ENCODE data around the gene PNMA8B.

The PNMA8B gene

GRCh38 chr19:46530636-46531035 is 35.0 kb upstream of the PNMA8B start:
- no peak for TF ChIP-seq ZNF843 (tag by site-specific recombination; IDR thresholded peaks at IDR 0.05)
- peak; percentile 14; the same call in 1 of the 2 replicates for TF ChIP-seq SP2 (tag by site-specific recombination; IDR thresholded peaks at IDR 0.05)
- Histone ChIP-seq H3K27ac (ENCODE audit: extremely low read depth, low read depth, low read length) (no peak overlapping the region), H3K9me3 (ENCODE audit: control insufficient read depth, insufficient read depth, low read depth, low read length) (no peaks in the 10 kb centered on the region), H3K4me1 (ENCODE audit: control insufficient read depth, insufficient read depth, low read length) (no peaks in the 10 kb centered on the region), H3K36me3 (ENCODE audit: control insufficient read depth in 2 of 2, insufficient read depth in 1 of 2, low read length in 2 of 2) (no peaks in the 10 kb centered on the region), H3K4me3 (ENCODE audit: low read depth, low read length) (no peak overlapping the region)
- ChIA-PET POLR2A (interaction anchor here (0.7 kb wide), 1 partner anchor 130 kb away, joined by 4 read pairs; no protein-coding TSS in a partner anchor), CTCF (interaction anchor here (0.7 to 5.6 kb wide), 14 partner anchors 10 to 448 kb away, joined by 3 to 166 read pairs (median 4); partner anchors contain the start of gene DACT3)

- POLR2A ChIA-PET = interaction anchor here (0.9 to 1.5 kb wide), 3 partner anchors 71 to 714 kb away, joined by 3 to 8 read pairs (median 4); partner anchors contain the start of gene CALM3
- no peak overlapping the region for H3K4me3 ChIP-seq (ENCODE audit: low read depth, low read length)
- H3K36me3 ChIP-seq (ENCODE audit: control insufficient read depth in 2 of 2, insufficient read depth in 1 of 2, low read length in 2 of 2) = no peaks in the 10 kb centered on the region
- H3K27ac ChIP-seq (ENCODE audit: extremely low read depth, low read depth, low read length) = no peak overlapping the region
- CTCF ChIA-PET = interaction anchor here (0.6 to 5.6 kb wide), 46 partner anchors 11 to 481 kb away, joined by 3 to 166 read pairs (median 4); partner anchors contain the start of genes CALM3 and DACT3
- H3K9me3 ChIP-seq (ENCODE audit: control insufficient read depth, insufficient read depth, low read depth, low read length) = no peaks in the 10 kb centered on the region
- H3K4me1 ChIP-seq (ENCODE audit: control insufficient read depth, insufficient read depth, low read length) = no peaks in the 10 kb centered on the region
- TF ChIP-seq ZNF623 (tag by site-specific recombination; IDR thresholded peaks at IDR 0.05) (no peak), ZNF140 (tag by site-specific recombination; IDR thresholded peaks at IDR 0.05) (no peak), ZEB2 (tag by site-specific recombination; IDR thresholded peaks at IDR 0.05) (no peak), PRDM1 (tag by site-specific recombination; IDR thresholded peaks at IDR 0.05) (peak; percentile 35; the same call in 1 of the 2 replicates), ZNF416 (tag by site-specific recombination; IDR thresholded peaks at IDR 0.05) (no peak), AEBP2 (tag by site-specific recombination; IDR thresholded peaks at IDR 0.05; ENCODE audit: borderline replicate concordance) (no peak), MZF1 (tag by site-specific recombination; IDR thresholded peaks at IDR 0.05; ENCODE audit: borderline replicate concordance) (no peak), REPIN1 (tag by site-specific recombination; IDR thresholded peaks at IDR 0.05; ENCODE audit: low read depth) (no peak; the same call in 1 of the 2 replicates), ZNF707 (tag by site-specific recombination; IDR thresholded peaks at IDR 0.05) (no peak), ZFP37 (tag by site-specific recombination; IDR thresholded peaks at IDR 0.05) (peak; percentile 46; the same call in 1 of the 2 replicates), ZNF157 (tag by site-specific recombination; IDR thresholded peaks at IDR 0.05) (no peak; the same call in 1 of the 2 replicates), ZNF202 (tag by site-specific recombination; IDR thresholded peaks at IDR 0.05; ENCODE audit: borderline replicate concordance) (no peak), ZSCAN30 (tag by site-specific recombination; IDR thresholded peaks at IDR 0.05) (no peak), OSR2 (tag by site-specific recombination; IDR thresholded peaks at IDR 0.05) (no peak), ZNF785 (tag by site-specific recombination; IDR thresholded peaks at IDR 0.05) (peak; percentile 30; the same call in 1 of the 2 replicates), KLF16 (tag by site-specific recombination; IDR thresholded peaks at IDR 0.05) (no peak), ZNF423 (tag by site-specific recombination; IDR thresholded peaks at IDR 0.05) (no peak), ZNF266 (tag by site-specific recombination; IDR thresholded peaks at IDR 0.05; ENCODE audit: low read depth) (no peak), FEZF1 (tag by site-specific recombination; IDR thresholded peaks at IDR 0.05) (no peak), ZNF555 (tag by site-specific recombination; conservative IDR thresholded peaks at IDR 0.05) (no peak), ZNF624 (tag by site-specific recombination; IDR thresholded peaks at IDR 0.05) (no peak), ZNF791 (tag by site-specific recombination; IDR thresholded peaks at IDR 0.05) (no peak), ZNF335 (tag by site-specific recombination; conservative IDR thresholded peaks at IDR 0.05) (no peak), ZNF501 (tag by site-specific recombination; IDR thresholded peaks at IDR 0.05) (peak; percentile 29; the same call in 1 of the 2 replicates), INSM2 (tag by site-specific recombination; IDR thresholded peaks at IDR 0.05) (no peak), ZNF24 (tag by site-specific recombination; IDR thresholded peaks at IDR 0.05) (peak; percentile 98), ZNF211 (tag by site-specific recombination; IDR thresholded peaks at IDR 0.05; ENCODE audit: low read depth) (no peak), ZNF112 (tag by site-specific recombination; IDR thresholded peaks at IDR 0.05) (no peak), ZSCAN5A (tag by site-specific recombination; IDR thresholded peaks at IDR 0.05) (no peak)
Observed at GRCh38 chr19:46529622-46530451, 34.2 kb upstream of the PNMA8B start.

Measured in HEK293 (cell line).